Cardiac fibroblast (primary cell): ENCODE results near the gene WDR87.

Experiments used
- DNase-seq, 2 donors: peaks; one replicate each; pipeline versions ENCODE4 v3.0.0 to v3.0.0-alpha.2; 2010; ENCODE audit warnings: low read depth in 2 of 2
- H3K4me3 ChIP-seq, 2 donors: replicated peaks in 1 of 2; 1 replicate in 1 of 2; 2 replicates in 1 of 2; pipeline ENCODE4 v1.5.1; 2011; ENCODE audit warnings: low read depth in 2 of 2, low read length in 2 of 2, mild to moderate bottlenecking in 2 of 2, moderate library complexity in 1 of 2
- CTCF ChIP-seq: IDR thresholded peaks from one replicate; pipeline ENCODE4 v1.5.1; 2011; ENCODE audit warnings: low read depth, mild to moderate bottlenecking, low read length, inconsistent platforms

Gene WDR87

GRCh38 chr19:37906869-37907734 is 708 bp upstream of the WDR87 start, which contains the start of gene SIPA1L3:
Gene SIPA1L3 (plus strand): TSS chr19:37907208. CDS start chr19:38081566, 174,358 bp downstream.
- peak within 1 kb of the TSS; percentile 93 to 95 for H3K4me3 ChIP-seq
- DNase-seq: peak; percentile 95 to 96
- no peak for TF ChIP-seq CTCF

GRCh38 chr19:37903096-37903495 is 3.3 kb downstream of the WDR87 start:
- DNase-seq: no peak

GRCh38 chr19:37902668-37903067 is 3.7 kb downstream of the WDR87 start:
- DNase-seq: peak; percentile 79 to 83
- no peak overlapping the region for H3K4me3 ChIP-seq
- TF ChIP-seq CTCF: peak; percentile 79

More at GRCh38 chr19:37903096-37903495, 3.3 kb downstream of the WDR87 start:
- H3K4me3 ChIP-seq: no peak overlapping the region
- TF ChIP-seq CTCF: no peak

- no peak overlapping the region for H3K4me3 ChIP-seq
- TF ChIP-seq CTCF: no peak
- no peak for DNase-seq
These were observed 6.4 kb downstream of the WDR87 start for GRCh38 chr19:37899966-37900365.

- no peak for TF ChIP-seq CTCF
- no peak for DNase-seq
- H3K4me3 ChIP-seq: no peak overlapping the region
These were observed 6.9 kb downstream of the WDR87 start for GRCh38 chr19:37899453-37899852.

- TF ChIP-seq CTCF: no peak
- no peak for DNase-seq
- no peak overlapping the region for H3K4me3 ChIP-seq
These were observed 10.2 kb downstream of the WDR87 start for GRCh38 chr19:37896180-37896579.
